ENCODE measurements around the gene COQ9.

COQ9 gene

GRCh38 chr16:57510016-57510871 is 63.0 kb downstream of the COQ9 start:
- no peak for DNase-seq (ENCODE audit: low read depth in 2 of 2)
